SU-DHL-6 (cell line): Measurements from ENCODE around the gene PRKCA.
A peak's percentile ranks its signal among the peaks of the same experiment; 100 is the strongest.

Experiments used
- H2AFZ ChIP-seq: fragments of 200-600 bp; sonication (generic); 2 replicates; pipeline ENCODE4 v1.6.1; 2014; ENCODE audit warnings: low read depth, mild to moderate bottlenecking, moderate library complexity, mixed read lengths, antibody characterized with exemption, low read length; ENCODE audit not compliant: severe bottlenecking
- H3F3A ChIP-seq: fragments of 200-600 bp; shearing (Covaris generic); 2 replicates; pipeline ENCODE4 v1.6.0; 2016; ENCODE audit warnings: antibody characterized with exemption, mild to moderate bottlenecking; ENCODE audit not compliant: insufficient read depth
- H3K27ac ChIP-seq: fragments of 200-600 bp; sonication (generic); 2 replicates; pipeline ENCODE4 v1.5.1; 2016; ENCODE audit warnings: low read depth, mild to moderate bottlenecking, low read length, moderate library complexity, mixed read lengths
- H3K27me3 ChIP-seq: fragments of 200-600 bp; sonication (generic), shearing (Covaris generic); 2 replicates; pipeline ENCODE4 v1.6.0; 2014; ENCODE audit warnings: mild to moderate bottlenecking, low read length
- H3K36me3 ChIP-seq: fragments of 200-600 bp; sonication (generic); 2 replicates; pipeline ENCODE4 v1.6.1; 2014; ENCODE audit warnings: mild to moderate bottlenecking, low read length, mixed read lengths
- H3K4me2 ChIP-seq: fragments of 300-600, 200-600 bp; shearing (Covaris generic), sonication (generic); 2 replicates; pipeline ENCODE4 v1.6.0; 2014; ENCODE audit warnings: low read length, low read depth, mild to moderate bottlenecking; ENCODE audit not compliant: poor library complexity, severe bottlenecking
- H3K4me3 ChIP-seq: fragments of 200-600 bp; sonication (generic); 2 replicates; pipeline ENCODE4 v1.5.1; 2014; ENCODE audit warnings: antibody characterized with exemption, low read length, mild to moderate bottlenecking, mixed read lengths; ENCODE audit not compliant: insufficient read depth, poor library complexity, severe bottlenecking
- H3K79me2 ChIP-seq: fragments of 200-600 bp; sonication (generic); 2 replicates; pipeline ENCODE4 v1.6.1; 2014; ENCODE audit warnings: mild to moderate bottlenecking, low read length, moderate library complexity; ENCODE audit not compliant: insufficient read depth
- H3K9ac ChIP-seq: fragments of 200-600 bp; sonication (generic); 2 replicates; pipeline ENCODE4 v1.7.0; 2014; ENCODE audit warnings: mild to moderate bottlenecking, low read length
- H3K9me2 ChIP-seq: fragments of 200-600 bp; sonication (generic); replicated peaks from 2 replicates; pipeline ENCODE4 v1.6.1; 2014; ENCODE audit warnings: low read length; ENCODE audit not compliant: insufficient read depth
- H3K9me3 ChIP-seq: fragments of 200-600 bp; sonication (generic); 2 replicates; pipeline ENCODE4 v1.6.1; 2014; ENCODE audit warnings: low read length, mixed read lengths; ENCODE audit not compliant: insufficient read depth
- H4K20me1 ChIP-seq: fragments of 200-600 bp; sonication (generic); 2 replicates; pipeline ENCODE4 v1.6.1; 2014; ENCODE audit warnings: low read depth, mild to moderate bottlenecking, antibody characterized with exemption, low read length, moderate library complexity, mixed read lengths
- CTCF ChIP-seq: fragments of 200-600 bp; sonication (generic); IDR thresholded peaks from one replicate; pipeline ENCODE4 v1.5.1; 2017; ENCODE audit warnings: antibody characterized with exemption, mild to moderate bottlenecking, low read length, moderate library complexity; ENCODE audit not compliant: insufficient read depth, poor library complexity, severe bottlenecking
- EZH2phosphoT487 ChIP-seq: fragments of 200-600 bp; sonication (generic), shearing (Covaris generic); conservative IDR thresholded peaks from 2 replicates; pipeline ENCODE4 v1.6.1; 2018; ENCODE audit warnings: mild to moderate bottlenecking, antibody characterized with exemption, low read length, moderate library complexity, mixed read lengths

PRKCA gene

GRCh38 chr17:66523378-66524200 lies 221.2 kb downstream of the PRKCA start:
- peaks cover 5% of the 10 kb centered on the region; the same call in 1 of the 2 replicates for H3F3A ChIP-seq
- H3K27ac ChIP-seq: peak overlapping the region; percentile 20; the same call in 1 of the 2 replicates
- H3K9me2 ChIP-seq: no peaks in the 10 kb centered on the region
- H3K9ac ChIP-seq: no peak overlapping the region
- H3K27me3 ChIP-seq: no peaks in the 10 kb centered on the region
- no peaks in the 10 kb centered on the region for H4K20me1 ChIP-seq
- no peak overlapping the region for H2AFZ ChIP-seq
- peaks cover 93% of the 10 kb centered on the region for H3K79me2 ChIP-seq
- no peaks in the 10 kb centered on the region for H3K9me3 ChIP-seq
- H3K4me2 ChIP-seq: no peak overlapping the region
- H3K4me3 ChIP-seq: no peak overlapping the region
- H3K36me3 ChIP-seq: peaks cover 3% of the 10 kb centered on the region; the same call in 1 of the 2 replicates
- TF ChIP-seq CTCF (no peak), EZH2phosphoT487 (no peak)

DNA sequence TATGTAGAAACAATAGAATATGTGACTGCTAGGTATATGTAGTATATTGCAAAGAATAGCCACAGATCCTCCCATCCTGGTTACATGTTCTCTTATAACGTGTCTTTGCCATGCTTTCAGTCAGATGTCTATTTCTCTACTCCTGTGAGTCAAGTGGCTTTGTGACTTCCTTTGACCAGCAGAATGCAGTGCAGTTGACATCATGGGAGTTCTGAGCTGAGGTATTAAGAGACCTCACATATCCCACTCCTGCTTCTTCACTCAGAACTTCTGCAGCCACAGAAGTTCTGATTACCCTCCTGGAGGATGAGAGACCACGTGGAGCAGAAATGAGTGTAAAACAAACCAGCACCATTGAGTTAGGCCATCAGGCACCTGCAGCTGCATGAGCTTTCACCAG lies 222.5 kb downstream of the PRKCA start:
- H3F3A ChIP-seq: peaks cover 5% of the 10 kb centered on the region; the same call in 1 of the 2 replicates
- no peak overlapping the region for H3K4me3 ChIP-seq
- H3K9me2 ChIP-seq: no peaks in the 10 kb centered on the region
- H2AFZ ChIP-seq: no peak overlapping the region
- TF ChIP-seq EZH2phosphoT487 (no peak), CTCF (no peak)
- no peaks in the 10 kb centered on the region for H3K27me3 ChIP-seq
- H3K4me2 ChIP-seq: no peak overlapping the region
- peaks cover 84% of the 10 kb centered on the region for H3K79me2 ChIP-seq
- H4K20me1 ChIP-seq: no peaks in the 10 kb centered on the region
- H3K9me3 ChIP-seq: no peaks in the 10 kb centered on the region
- 0 out of 2 replicates have a peak overlapping the region, but pooled peaks have one; percentile 20 for H3K27ac ChIP-seq
- H3K36me3 ChIP-seq: peaks cover 3% of the 10 kb centered on the region; the same call in 1 of the 2 replicates
- no peak overlapping the region for H3K9ac ChIP-seq

DNA sequence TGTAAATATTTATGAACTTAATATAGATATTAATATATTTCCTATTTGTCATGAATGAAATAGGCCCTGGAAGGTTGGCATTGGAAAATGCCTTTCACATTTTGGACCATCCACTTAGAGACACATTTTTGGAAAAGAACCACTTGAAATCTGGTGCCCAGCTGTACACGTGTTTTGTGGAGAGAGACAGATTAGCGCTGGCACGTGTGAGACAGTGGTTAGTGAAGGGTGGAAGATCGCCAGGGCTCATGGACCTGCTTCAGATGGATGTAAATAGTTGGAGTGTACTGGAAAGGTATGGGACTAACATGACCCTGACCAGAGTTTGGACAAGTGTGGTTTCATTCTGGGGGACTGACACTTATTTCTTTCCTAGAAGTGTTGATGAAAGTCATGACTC lies 222.9 kb downstream of the PRKCA start:
- H3K9ac ChIP-seq: no peak overlapping the region
- no peak overlapping the region for H3K4me2 ChIP-seq
- TF ChIP-seq CTCF: no peak
- no peak for TF ChIP-seq EZH2phosphoT487
- no peak overlapping the region for H2AFZ ChIP-seq
- H3K27ac ChIP-seq: no peak overlapping the region
- no peak overlapping the region for H3K4me3 ChIP-seq
- no peaks in the 10 kb centered on the region for H4K20me1 ChIP-seq
- no peaks in the 10 kb centered on the region for H3K9me3 ChIP-seq
- no peaks in the 10 kb centered on the region for H3K9me2 ChIP-seq
- peaks cover 85% of the 10 kb centered on the region for H3K79me2 ChIP-seq
- no peaks in the 10 kb centered on the region for H3K27me3 ChIP-seq
- peaks cover 3% of the 10 kb centered on the region; the same call in 1 of the 2 replicates for H3K36me3 ChIP-seq
- peaks cover 5% of the 10 kb centered on the region; the same call in 1 of the 2 replicates for H3F3A ChIP-seq
